Activated CD4-positive, alpha-beta T cell treated with anti-CD3 and anti-CD28 coated beads, Interleukin-2, amount 50 U/mL, for 48 hours (primary cell): Measurements from ENCODE around the gene SLC17A9.
A peak's percentile ranks its signal among the peaks of the same experiment; 100 is the strongest.

ENCODE experiments used
- DNase-seq, 2 experiments: peaks; one replicate each; pipeline ENCODE4 v3.0.0-alpha.2; 2020

Gene SLC17A9

GRCh38 chr20:62952373-62952967 is at the start of gene SLC17A9:
Gene SLC17A9, plus strand, starts transcription at chr20:62952709. Its CDS starts 122 bp downstream, at chr20:62952831.
- peak; percentile 43 to 51 for DNase-seq

GRCh38 chr20:62902926-62903615 is 49.4 kb upstream of the SLC17A9 start:
- peak in 1 of 2 experiments; percentile 17 for DNase-seq

- DNase-seq = no peak
Observed at GRCh38 chr20:62905536-62906117, 46.9 kb upstream of the SLC17A9 start.

- no peak for DNase-seq
Observed at GRCh38 chr20:62906209-62906608, 46.3 kb upstream of the SLC17A9 start.

DNA sequence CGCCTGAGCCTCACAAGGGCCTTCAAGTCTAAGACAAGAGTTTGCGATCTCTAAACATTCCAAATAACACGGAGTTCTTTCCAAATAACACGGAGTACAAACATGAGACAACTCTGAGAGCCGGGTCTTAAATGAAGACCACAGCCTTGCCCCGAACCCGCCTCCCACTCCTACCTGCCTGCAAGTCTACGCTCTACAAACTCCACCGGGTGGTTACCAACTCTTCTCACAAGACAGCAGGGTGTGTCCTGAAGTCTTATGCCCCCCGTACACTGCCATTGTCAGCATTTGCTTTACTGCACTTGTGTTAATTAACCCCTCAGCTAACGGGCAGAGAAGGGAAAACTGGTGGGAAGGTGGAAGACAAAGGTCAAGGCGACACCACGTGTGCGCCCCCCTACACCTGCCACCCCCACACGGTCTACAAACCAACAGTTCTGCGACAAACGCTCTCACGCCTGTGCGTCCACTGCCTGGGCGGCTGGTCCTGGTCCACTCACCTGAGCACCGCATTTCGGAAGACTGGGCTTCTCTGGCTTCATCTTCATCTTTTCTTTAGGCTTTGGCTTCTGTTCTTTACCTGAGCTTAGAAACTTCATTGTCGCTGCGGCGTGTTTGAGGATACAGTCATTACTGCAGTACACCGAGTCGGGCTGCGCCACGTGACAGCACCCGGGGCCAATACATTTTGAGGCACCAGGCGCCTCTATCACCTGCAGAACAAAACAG is 45.7 kb upstream of the SLC17A9 start:
- no peak for DNase-seq

DNA sequence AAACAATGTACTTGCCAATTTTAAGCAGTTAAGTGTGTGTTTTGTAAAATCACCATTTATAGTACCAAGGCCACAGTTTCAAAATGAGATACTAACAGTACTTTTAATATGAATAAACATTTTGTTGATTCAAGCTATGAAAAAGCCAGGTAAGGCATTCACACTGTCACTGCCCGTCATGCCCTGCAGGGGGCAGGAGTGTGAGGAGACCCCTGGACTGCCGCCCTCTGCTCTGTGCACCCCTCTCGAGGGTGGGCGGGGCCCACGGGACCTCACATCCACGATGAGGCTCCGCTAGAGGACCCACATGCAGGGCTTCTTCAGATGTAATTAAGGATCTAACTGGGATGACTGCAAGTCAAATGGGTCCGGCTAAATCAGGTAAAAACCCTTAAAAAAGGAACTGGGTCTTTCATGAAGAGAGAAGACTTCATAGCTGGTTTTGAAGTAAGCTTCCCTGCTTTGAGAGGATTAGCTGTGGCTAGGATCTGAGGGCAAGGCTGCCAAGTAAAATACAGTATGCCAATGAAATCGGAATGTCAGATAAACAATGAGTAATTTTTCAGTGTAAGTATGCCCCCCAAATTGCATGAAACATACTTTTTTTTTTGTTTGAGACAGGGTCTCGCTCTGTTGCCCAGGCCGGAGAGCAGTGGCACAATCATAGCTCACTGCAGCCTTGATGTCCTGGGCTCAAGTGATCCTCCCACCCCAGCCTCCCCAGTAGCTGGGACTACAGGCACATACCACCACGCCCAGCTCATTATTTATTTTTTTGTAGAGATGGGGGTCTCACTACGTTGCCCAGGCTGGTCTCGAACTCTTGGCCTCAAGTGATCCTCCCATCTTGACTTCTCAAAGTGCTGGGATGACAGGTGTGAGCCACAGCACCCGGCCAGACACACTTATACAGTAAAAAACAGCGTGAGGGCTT is 44.9 kb upstream of the SLC17A9 start:
- peak in 1 of 2 experiments; percentile 32 for DNase-seq

DNA sequence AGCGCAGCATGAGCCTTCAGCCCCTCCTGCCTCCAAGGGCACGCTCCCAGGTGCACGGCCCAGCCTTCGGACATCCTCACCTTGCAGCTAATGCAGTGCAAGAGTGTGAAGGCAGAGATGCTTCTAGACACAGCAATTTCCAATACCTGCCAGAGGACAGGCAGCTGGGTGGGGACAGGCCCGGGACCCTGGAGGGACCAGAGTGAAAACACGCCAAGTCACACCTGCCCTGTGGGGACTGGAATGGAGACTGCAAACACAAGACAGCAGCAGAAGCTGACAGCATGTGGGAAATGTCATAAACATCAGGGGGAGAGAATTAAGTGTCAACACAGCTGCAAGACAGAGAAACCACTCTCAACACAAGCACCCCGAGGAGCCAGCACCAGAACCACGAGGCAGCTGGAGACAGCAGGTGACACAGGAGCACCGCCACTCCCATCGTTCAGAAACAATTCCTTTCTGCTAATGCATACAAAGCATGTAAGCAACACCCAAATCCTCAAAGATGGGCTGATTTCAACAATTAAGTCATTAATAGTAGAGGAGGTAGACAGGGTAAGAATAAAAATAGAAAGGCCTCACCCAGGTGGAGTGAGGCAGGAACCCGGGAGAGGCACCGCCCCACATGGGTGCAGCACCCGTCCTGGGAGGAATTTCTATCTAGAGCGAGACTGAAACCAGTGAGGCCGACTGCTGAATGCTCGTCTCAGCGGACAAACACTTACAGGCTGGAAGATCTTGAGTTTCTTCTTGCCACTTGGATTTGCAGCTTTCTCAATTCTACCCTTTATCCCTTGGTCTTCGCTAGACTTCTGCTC is 43.3 kb upstream of the SLC17A9 start:
- DNase-seq = no peak

GRCh38 chr20:62910217-62910766 is 42.2 kb upstream of the SLC17A9 start:
- no peak for DNase-seq

GRCh38 chr20:62910777-62911497 is 41.6 kb upstream of the SLC17A9 start:
- DNase-seq = no peak

- DNase-seq = no peak
Observed at GRCh38 chr20:62911701-62912280, 40.7 kb upstream of the SLC17A9 start.

- DNase-seq = no peak
Observed at GRCh38 chr20:62913043-62913630, 39.4 kb upstream of the SLC17A9 start.

- no peak for DNase-seq
Observed at GRCh38 chr20:62914436-62914835, 38.1 kb upstream of the SLC17A9 start.

GRCh38 chr20:62914970-62915457 is 37.5 kb upstream of the SLC17A9 start:
- DNase-seq = no peak

DNA sequence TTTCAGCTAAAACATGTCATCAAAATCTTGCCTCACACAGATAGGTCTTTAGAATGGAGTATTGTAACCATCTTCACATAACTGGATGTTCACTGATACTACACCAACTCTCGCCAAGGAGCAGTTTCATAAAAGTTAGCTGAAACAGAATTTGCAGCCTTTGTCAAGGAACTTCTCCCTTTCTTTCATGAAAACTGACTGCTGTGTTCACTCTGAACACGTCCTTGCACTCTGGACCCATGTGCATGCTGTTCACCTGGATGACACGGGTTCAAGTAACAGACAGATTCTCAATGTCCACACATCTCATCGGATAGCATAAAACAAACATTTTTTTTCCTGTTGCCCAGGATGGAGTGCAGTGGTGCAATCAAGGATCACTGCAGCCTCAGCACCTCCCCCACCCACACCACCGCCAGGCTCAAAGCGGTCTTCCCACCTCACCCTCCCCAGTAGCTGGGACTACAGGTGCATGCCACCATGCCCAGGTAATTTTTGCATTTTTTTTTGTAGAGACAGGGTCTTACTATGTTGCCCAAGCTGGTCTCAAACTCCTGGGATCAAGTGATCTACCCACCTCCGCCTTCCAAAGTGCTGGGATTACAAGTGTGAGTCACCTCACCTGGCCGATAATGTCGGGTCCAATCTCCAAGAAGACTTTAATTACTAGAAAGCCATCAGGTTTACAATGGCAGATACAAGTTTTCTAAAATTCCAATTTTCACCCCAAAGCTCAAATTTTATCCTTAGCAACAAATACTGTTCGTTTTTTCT is 35.6 kb upstream of the SLC17A9 start:
- no peak for DNase-seq

- no peak for DNase-seq
Observed at GRCh38 chr20:62917720-62918119, 34.8 kb upstream of the SLC17A9 start.

- DNase-seq = peak in 1 of 2 experiments; percentile 49
Observed at GRCh38 chr20:62918147-62918546, 34.4 kb upstream of the SLC17A9 start.

- peak; percentile 53 to 66 for DNase-seq
Observed at GRCh38 chr20:62918831-62919230, 33.7 kb upstream of the SLC17A9 start.

GRCh38 chr20:62920039-62920645 is 32.4 kb upstream of the SLC17A9 start:
- no peak for DNase-seq
